Effector memory CD4-positive, alpha-beta T cell (primary cell): ENCODE data around the gene PADI2.

Source experiments
- DNase-seq, 3 donors: peaks; one replicate each; pipeline ENCODE4 v3.0.0-alpha.2; 2020
- H3K27ac ChIP-seq: 2 replicates; pipeline ENCODE4 v1.7.0; 2013; ENCODE audit warnings: mild to moderate bottlenecking, low read length, moderate library complexity; ENCODE audit not compliant: insufficient read depth, poor library complexity, severe bottlenecking
- H3K27me3 ChIP-seq: replicated peaks from 2 replicates; pipeline ENCODE4 v1.7.0; 2013; ENCODE audit warnings: mild to moderate bottlenecking, low read length; ENCODE audit not compliant: insufficient read depth, control insufficient read depth, poor library complexity, severe bottlenecking
- H3K36me3 ChIP-seq: 2 replicates; pipeline ENCODE4 v1.7.0; 2013; ENCODE audit warnings: mild to moderate bottlenecking, low read length, moderate library complexity; ENCODE audit not compliant: control insufficient read depth, insufficient read depth
- H3K4me1 ChIP-seq: 2 replicates; pipeline ENCODE4 v1.7.0; 2013; ENCODE audit warnings: low read length, mild to moderate bottlenecking; ENCODE audit not compliant: control insufficient read depth, insufficient read depth, poor library complexity, severe bottlenecking
- H3K4me3 ChIP-seq: 2 replicates; pipeline ENCODE4 v1.7.0; 2013; ENCODE audit warnings: low read length, low read depth, mild to moderate bottlenecking; ENCODE audit not compliant: insufficient read depth, poor library complexity, severe bottlenecking
- H3K9me3 ChIP-seq: 2 replicates; pipeline ENCODE4 v1.7.0; 2013; ENCODE audit warnings: mild to moderate bottlenecking, low read length, moderate library complexity; ENCODE audit not compliant: control insufficient read depth

Gene PADI2

GRCh38 chr1:17116643-17117042 lies 2.6 kb downstream of the PADI2 start:
- Histone ChIP-seq H3K9me3 (no peaks in the 10 kb centered on the region), H3K36me3 (no peaks in the 10 kb centered on the region), H3K4me1 (peaks cover 13% of the 10 kb centered on the region), H3K4me3 (no peak overlapping the region), H3K27me3 (peaks cover 24% of the 10 kb centered on the region), H3K27ac (no peak overlapping the region)
- no peak for DNase-seq

DNA sequence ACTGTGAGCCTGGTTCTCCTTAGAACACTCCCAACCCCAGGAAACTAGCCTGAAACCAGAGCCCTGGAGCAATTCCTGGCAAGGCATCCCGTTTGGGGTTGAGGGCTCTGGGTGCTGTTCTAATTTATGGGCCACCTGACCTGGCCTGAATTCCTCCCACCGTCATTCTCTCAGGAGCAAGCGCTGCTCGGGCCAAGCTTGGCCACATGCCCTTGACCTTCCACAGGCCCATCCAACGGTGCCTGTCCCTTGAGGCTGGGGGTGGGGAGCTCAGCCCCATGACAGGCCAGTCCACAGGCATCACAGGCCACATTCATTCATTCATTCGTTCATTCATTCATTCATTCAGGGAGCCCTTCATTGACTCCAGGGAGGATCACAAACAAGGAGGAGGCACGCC lies 5.3 kb downstream of the PADI2 start:
- no peaks in the 10 kb centered on the region for H3K36me3 ChIP-seq
- H3K4me1 ChIP-seq: peaks cover 5% of the 10 kb centered on the region
- peaks cover 12% of the 10 kb centered on the region for H3K27me3 ChIP-seq

GRCh38 chr1:17112496-17113236 lies 6.6 kb downstream of the PADI2 start:
- Histone ChIP-seq H3K27ac (no peak overlapping the region), H3K36me3 (no peaks in the 10 kb centered on the region), H3K4me1 (no peaks in the 10 kb centered on the region), H3K27me3 (peaks cover 7% of the 10 kb centered on the region), H3K4me3 (no peak overlapping the region), H3K9me3 (no peaks in the 10 kb centered on the region)
- no peak for DNase-seq

More for the DNA sequence above, 5.3 kb downstream of the PADI2 start:
- no peak overlapping the region for H3K4me3 ChIP-seq
- DNase-seq: no peak
- H3K9me3 ChIP-seq: no peaks in the 10 kb centered on the region
- H3K27ac ChIP-seq: no peak overlapping the region

- Histone ChIP-seq H3K27ac (no peak overlapping the region), H3K9me3 (no peaks in the 10 kb centered on the region), H3K4me1 (no peaks in the 10 kb centered on the region), H3K36me3 (no peaks in the 10 kb centered on the region), H3K27me3 (peaks cover 7% of the 10 kb centered on the region), H3K4me3 (no peak overlapping the region)
- no peak for DNase-seq
These were observed 7.2 kb downstream of the PADI2 start for GRCh38 chr1:17112076-17112475.

DNA sequence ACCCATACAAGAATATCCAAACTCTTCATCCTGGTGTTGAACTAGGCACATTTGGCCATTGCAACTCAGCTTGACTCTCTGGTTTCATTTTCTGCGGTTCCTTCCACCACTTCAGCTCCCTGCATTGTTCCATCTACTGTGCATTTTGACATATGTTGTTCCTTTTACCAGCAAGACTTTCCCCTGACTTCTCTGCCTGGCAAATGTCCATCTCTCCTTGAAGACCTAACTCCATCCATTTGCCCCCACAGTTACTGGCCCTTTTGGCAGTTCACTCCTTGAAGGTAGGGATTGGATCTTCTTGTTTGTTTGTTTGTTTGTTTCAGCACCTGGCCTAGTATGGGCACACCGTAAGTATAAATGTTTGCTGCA lies 8.7 kb downstream of the PADI2 start:
- DNase-seq: no peak
- Histone ChIP-seq H3K27ac (no peak overlapping the region), H3K27me3 (no peaks in the 10 kb centered on the region), H3K9me3 (no peaks in the 10 kb centered on the region), H3K4me1 (no peaks in the 10 kb centered on the region), H3K4me3 (no peak overlapping the region), H3K36me3 (no peaks in the 10 kb centered on the region)

GRCh38 chr1:17109892-17110554 lies 9.2 kb downstream of the PADI2 start:
- no peak overlapping the region for H3K4me3 ChIP-seq
- H3K27ac ChIP-seq: no peak overlapping the region
- no peaks in the 10 kb centered on the region for H3K9me3 ChIP-seq
- no peak for DNase-seq
- H3K27me3 ChIP-seq: no peaks in the 10 kb centered on the region
- H3K4me1 ChIP-seq: no peaks in the 10 kb centered on the region
- H3K36me3 ChIP-seq: no peaks in the 10 kb centered on the region

DNA sequence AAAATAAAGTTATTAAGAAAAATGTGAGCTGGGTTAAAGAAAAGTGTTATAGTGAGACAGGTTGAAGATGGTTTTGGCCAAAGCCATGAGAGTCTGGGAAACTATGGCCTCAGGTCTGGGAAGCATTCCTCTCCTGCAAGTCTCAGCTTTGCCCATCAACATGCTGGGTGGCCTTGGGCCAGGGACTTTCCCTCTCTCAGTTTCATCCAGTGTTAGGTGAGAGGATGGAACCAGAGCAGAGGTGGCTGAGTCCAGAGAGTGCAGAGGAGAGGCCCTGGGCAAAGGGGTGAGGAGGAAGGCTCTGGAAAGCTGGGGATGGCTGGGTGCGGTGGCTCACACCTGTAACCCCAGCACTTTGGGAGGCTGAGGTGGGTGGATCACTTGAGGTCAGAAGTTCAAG lies 10.5 kb downstream of the PADI2 start:
- DNase-seq: no peak
- H3K27me3 ChIP-seq: no peaks in the 10 kb centered on the region
- H3K27ac ChIP-seq: no peak overlapping the region
- H3K36me3 ChIP-seq: no peaks in the 10 kb centered on the region
- H3K4me1 ChIP-seq: no peaks in the 10 kb centered on the region
- no peaks in the 10 kb centered on the region for H3K9me3 ChIP-seq
- H3K4me3 ChIP-seq: no peak overlapping the region

GRCh38 chr1:17108360-17108759 lies 10.9 kb downstream of the PADI2 start:
- Histone ChIP-seq H3K9me3 (no peaks in the 10 kb centered on the region), H3K27me3 (no peaks in the 10 kb centered on the region), H3K27ac (no peak overlapping the region), H3K4me3 (no peak overlapping the region), H3K4me1 (no peaks in the 10 kb centered on the region), H3K36me3 (no peaks in the 10 kb centered on the region)
- DNase-seq: no peak

DNA sequence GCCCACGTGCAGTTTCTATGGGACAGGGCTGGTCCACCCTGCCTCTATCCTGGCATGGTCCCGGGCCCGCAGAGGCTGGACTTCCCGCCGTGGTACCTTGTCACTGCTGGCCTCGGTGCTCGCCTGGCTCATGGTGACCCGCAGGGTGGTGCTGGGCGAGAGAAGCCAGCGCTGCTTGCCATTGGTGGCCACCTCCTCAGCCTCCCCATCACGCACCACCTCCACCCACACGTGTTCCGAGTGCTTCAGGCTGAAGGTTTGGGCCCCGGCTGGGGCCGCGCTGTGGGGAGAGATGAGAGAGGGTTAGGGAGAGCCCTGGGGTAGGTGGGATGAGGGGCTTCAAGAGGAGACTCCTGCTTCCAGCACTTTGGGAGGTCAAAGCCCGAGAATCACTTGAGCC lies 14.5 kb downstream of the PADI2 start:
- Histone ChIP-seq H3K9me3 (no peaks in the 10 kb centered on the region), H3K27ac (no peak overlapping the region), H3K36me3 (no peaks in the 10 kb centered on the region), H3K27me3 (no peaks in the 10 kb centered on the region), H3K4me3 (no peak overlapping the region), H3K4me1 (no peaks in the 10 kb centered on the region)
- no peak for DNase-seq

GRCh38 chr1:17102232-17102631 lies 17.0 kb downstream of the PADI2 start:
- Histone ChIP-seq H3K9me3 (no peaks in the 10 kb centered on the region), H3K27me3 (no peaks in the 10 kb centered on the region), H3K36me3 (no peaks in the 10 kb centered on the region), H3K27ac (no peak overlapping the region), H3K4me3 (no peak overlapping the region), H3K4me1 (no peaks in the 10 kb centered on the region)
- DNase-seq: no peak
